ENCODE data around the gene RALBP1.
A peak's percentile ranks its signal among the peaks of the same experiment; 100 is the strongest.

Gene RALBP1

DNA sequence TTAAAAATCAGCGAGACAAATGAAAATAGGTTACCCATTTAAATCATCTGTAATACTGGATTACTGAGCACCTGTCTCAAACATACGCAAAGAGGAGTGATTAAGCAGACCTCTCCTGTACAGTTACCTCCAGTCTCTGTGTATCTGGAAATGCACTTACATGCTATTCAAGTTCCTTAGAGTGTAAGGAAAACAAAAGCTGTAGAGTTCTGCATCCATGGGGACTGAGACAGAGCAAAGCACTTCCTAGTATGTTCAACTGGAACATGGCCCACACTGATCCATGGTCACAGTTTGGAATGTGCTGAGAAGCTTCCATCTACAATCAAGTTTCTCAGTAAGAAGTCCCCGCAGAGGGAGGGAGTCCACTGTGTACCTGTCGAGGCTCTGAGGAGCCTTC lies 75.1 kb downstream of the RALBP1 start:
- DNase-seq (ENCODE audit: low spot score), result no peak

DNA sequence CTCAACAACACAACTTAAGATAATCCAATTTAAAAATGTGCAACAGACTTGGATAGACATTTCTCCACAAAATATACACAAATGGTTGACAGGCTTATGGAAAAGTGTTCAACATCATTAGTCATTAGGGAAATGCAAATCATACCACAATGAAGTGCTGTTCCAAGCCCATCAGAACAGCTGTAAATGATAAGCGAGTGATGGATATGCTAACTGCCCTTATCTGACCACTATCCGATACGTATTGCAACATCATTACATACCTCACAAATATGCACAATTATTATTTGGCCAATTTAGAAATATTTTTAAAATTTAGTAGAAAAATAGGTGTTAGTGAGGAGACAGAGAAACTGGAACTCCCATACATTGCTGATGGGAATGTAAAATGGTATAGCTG lies 76.9 kb downstream of the RALBP1 start:
- DNase-seq (ENCODE audit: low spot score), result no peak

DNA sequence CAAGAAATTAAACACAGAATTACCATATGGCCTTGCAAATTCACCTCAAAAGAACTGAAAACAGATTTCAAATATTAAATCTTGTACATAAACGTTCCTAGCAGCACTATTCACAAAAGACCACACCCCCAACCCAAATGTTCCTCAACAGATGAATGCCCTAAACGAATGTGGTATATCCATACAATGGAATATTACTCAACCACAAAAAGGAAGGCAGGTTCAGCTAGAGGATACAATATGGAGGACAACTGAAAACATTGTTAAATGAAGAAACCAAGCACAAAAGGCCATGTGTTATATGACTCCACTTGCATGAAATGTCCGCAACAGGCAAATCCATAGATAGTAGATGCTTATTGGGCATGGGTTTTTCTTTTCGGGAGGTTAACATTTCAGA lies 77.3 kb downstream of the RALBP1 start:
- DNase-seq (ENCODE audit: low spot score), result no peak

DNA sequence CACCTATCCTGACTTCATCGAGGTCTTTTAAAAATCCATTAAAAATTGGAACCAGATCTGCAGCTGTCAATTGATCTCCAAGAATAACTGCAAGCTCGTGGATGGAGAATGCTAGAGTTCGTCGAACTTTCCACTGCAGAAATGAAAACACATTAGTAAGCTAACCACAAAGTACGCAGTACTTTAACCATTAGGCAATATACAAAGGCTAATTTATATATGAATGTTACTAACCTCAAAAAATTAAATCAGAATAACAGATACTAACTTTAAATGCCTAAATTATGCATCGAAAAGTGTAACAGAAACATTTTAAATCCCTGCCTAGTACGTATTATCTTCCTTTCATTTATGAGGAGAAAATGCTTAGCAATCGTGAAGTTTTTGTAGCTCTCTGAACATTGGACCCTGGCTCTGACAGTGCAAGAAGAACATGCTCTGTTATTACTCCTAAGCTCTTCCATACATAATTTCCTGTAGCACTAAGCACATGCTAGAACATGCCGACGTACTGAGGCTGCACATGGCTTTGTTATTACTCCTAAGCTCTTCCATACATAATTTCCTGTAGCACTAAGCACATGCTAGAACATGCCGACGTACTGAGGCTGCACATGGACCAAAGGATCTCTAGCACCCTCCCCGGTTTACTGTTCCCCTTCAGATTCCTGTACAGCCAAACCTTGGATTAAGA lies 82.1 kb downstream of the RALBP1 start:
- DNase-seq (ENCODE audit: low spot score), result no peak

DNA sequence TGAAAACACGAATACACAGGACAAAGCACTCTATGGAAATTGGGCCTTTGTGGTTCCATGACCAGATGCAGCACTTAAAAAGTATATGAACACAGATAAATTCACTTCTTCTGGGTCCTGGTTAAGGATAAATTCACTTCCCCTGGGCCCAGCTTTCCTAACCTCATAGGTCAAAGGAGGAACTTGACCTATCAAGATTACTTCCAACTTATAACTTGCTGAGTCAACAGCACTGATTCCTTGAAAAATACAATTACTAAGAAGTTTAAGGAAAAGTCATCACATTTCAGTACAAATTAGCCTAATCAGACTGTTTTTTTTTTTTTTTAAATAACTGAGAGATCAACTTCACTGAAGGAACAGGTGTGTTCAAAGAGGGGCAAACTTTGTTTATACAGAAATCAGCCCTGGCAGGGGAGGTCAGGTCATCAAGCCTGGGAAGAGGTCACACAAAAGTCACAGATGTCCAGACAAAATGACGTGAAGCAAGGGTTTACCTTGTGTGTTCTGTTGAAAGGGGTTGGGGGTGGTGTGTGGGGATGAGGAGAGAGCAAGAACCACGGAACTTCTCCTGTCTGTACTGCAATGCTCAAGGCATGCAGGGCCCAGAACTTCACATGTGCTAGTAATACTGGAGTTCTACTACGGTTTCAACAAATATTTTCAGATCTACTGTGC lies 83.2 kb downstream of the RALBP1 start:
- no peak for DNase-seq (ENCODE audit: low spot score)

DNA sequence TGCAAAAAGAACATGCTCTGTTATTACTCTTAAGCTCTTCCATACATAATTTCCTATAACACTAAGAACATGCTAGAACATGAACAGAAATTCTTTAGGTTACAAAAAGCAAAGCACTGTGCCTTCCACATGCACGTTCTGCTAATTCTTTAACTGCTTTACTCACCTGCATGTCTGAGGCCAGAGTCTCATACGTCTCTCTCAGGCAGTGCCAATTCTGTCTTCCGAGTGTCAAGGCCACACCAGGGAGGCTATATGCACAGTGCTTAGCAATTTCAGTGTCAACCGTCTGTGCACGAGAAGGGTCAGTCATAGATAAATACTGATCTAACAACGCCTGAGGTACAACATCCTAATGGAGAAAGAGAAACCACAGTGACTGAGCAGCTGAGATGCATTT lies 83.9 kb downstream of the RALBP1 start:
- no peak for DNase-seq (ENCODE audit: low spot score)

DNA sequence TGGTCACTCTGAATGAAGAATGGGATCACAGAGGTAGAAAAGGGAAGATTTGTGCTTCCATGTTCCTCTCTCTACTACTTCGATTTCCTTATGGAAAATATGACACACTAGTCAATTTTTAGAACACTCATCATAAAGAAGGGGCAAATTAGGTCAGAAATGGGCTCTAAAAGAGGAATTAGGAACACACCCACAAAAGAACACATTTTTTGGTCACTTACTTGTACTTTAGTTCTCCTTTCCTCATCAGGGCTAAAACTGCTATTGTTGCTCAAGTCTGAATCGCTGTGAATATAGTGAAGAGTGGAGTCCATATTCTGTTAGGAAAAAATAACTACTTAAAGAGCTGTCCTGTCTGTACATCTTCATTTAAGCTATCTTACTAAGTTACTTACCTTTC lies 86.4 kb downstream of the RALBP1 start:
- no peak for DNase-seq (ENCODE audit: low spot score)

DNA sequence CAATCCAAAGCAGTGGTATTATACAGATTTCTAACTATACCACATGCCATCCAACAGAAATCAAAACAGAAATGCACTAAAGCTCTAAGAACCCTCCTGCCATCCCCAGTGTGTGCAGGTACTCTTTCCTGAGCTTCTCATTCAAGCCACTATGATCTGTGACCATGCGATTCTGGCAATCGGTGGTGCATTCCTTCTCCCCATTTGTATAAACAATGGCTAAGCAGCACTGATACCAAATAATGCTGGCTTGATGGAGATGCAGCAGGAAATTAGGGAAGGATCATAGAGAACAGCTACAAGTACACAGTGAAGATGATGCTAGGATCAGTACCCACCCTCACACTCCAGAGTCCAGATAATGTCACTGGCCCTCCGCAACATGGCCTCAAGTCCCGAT lies 87.3 kb downstream of the RALBP1 start:
- no peak for DNase-seq (ENCODE audit: low spot score)

DNA sequence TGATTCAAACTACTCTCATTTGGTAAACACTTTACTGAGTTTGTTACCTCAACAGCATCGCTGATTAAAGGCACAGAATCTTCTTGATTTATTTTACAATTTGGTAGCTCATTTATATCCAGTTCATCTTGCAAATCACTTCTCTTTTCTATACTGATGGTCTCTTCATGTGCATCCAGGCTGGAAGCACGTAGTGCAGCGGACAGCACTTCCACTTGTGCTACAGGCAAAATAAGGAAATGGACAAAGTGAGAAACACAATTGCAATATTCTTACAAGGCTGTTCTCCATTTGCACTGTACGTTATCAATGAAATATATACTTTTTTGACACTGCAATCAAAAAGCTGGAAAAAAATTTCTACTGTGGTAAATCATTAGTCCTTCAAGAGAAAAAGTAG lies 88.0 kb downstream of the RALBP1 start:
- no peak for DNase-seq (ENCODE audit: low spot score)

DNA sequence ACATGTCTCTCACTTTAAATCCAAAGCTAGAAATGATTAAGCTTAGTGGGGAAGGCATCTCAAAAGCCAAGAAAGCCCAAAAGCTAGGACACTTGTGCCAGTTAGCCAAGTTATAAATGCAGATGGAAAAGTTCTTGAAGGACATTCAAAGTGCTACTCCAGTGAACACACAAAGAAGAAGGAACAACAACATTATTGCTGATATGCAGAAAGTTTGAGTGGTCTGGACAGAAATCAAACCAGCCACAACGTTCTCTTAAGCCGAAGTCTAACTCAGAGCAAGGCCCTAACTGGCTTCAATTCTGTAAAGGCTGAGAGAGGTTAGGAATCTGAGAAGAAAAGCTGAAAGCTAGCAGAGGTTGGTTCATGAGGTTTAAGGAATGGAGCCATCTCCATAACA lies 90.1 kb downstream of the RALBP1 start:
- no peak for DNase-seq (ENCODE audit: low spot score)

DNA sequence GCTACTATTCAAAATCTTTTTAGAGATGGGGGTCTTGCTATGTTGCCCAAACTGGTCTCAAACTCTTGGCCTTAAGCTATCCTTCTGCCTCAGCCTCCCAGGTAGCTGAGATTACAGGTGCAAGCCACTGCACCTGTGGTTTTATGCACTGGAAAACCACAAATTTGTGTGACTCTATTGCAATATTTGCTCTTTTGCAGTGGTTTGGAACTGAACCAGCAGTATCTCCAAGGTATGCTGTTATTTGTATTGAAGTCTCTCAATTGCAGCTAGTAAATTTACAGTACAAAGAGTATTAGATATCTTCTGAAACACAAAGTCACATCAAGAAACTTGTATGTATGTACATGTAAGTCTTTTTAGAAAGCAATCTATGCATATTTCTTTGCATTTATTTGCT lies 92.9 kb downstream of the RALBP1 start:
- no peak for DNase-seq (ENCODE audit: low spot score)

DNA sequence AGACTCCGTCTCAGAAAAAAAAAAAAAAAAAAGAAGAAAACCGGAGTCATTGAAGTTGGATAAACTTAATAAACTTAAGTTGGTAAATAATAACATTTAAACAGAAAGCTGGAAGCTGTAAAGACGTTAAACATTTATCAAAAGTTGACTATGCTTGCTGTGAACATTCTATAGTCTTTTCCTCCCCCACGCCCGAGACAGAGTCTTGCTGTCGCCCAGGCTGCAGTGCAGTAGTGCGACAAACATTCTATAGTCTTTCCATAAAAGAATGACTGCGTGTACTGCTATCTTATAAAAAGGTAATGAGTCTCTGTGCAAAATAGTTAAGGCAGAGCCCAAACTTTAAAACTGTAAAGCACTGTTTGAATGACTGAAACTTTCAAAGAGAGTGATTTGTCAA lies 93.9 kb downstream of the RALBP1 start:
- no peak for DNase-seq (ENCODE audit: low spot score)

DNA sequence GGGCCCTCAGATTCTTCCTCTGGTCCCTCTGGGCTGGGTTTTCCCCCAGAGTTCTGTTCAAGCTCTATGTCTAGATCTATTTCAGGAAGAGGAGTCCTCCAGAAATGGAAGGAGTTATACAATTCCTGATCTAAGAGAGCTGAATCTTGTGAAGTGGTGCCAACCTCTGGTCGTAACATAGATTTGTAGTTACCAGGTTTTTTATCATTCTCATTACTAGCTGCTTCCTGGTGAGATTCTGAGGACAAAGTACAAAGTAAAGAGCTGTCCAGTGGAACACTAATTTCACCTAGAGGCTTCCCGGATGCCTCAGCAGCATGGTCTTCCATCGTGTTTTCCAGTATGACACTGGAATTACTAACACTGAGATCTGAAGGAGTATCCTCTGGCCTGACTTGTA lies 94.9 kb downstream of the RALBP1 start:
- DNase-seq (ENCODE audit: low spot score), result no peak

DNA sequence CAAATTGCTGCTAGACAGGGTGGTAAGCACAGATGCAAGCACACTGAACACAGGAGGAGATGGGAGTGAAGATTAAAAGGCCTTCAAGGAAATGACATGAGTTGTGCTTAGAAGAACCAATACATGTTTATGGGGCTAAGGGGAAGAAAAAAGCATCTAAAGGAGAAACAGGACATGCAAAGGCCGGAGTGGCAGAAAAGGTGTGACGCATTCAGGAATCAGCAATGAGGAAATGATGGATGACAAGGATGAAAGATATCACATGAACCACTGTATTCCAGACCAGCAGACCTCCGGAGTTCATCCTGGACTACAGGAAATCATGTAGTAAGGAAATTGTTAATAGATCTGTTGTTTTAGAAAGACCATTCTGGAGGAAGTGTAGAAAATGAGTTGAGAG lies 96.2 kb downstream of the RALBP1 start:
- no peak for DNase-seq (ENCODE audit: low spot score)

DNA sequence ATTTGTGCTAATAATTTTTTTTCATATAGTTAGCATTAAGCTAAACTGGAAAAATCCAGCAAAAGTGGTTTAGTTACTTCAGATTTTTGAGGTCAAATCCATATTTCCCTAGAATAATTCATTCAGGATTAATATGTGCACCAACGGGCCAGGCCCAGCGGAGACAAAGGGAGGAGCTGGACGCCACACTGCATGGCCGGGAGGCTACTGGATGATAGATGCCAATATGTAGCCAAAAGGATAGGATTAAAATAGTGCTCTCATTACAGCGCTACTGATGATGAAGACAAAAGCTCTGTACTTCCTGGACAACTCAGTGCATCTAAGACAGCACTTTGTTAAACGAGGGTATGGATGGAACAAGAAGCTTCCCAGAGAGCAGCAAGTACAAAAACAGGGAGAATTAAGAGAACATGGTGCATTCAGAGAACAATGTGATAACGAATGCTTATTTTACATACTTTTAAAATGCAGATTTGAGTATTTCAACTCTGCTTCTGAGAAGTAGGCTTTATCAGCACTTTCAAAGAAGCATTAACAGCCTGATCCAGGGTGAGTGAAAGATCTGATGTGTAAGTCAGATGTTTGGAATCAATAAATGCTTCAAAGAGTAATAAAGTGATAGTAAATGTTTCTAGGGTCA lies 99.3 kb downstream of the RALBP1 start:
- no peak for DNase-seq (ENCODE audit: low spot score)

DNA sequence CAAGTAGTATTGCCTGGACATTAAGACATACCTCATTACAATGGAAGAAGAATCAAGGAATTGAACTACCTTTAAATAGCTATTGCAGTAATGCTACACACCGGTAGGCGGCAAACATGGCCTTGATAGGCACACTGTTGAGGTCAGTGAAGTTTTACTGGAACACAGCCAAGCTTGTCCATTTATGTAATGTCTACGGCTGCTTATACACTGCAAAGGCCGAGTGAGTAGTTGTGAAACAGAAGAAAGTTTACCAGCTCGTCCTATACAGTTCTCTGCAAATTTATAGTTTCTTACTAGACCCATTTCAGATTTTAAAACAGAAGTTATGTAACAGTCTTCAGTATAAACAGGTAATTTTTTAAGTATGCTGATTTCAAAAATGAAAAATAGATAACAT lies 100.2 kb downstream of the RALBP1 start:
- DNase-seq (ENCODE audit: low spot score), result peak; percentile 13

DNA sequence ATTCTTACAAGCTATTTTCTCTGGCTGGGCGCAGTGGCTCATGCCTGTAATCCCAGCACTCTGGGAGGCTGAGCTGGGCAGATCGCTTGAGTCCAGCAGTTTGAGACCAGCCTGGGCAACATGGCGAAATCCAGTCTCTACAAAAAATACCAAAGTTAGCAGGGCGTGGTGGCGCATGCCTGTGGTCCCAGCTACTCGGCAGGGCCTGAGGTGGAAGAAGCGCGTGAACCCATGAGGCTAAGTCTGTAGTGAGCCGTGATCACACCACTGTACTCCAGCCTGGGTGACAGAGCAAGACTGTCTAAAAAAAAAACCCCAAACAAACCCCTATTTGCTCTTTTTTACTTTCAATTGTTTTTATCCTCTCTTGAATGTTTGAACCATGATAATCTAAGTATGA lies 102.0 kb downstream of the RALBP1 start:
- no peak for DNase-seq (ENCODE audit: low spot score)

DNA sequence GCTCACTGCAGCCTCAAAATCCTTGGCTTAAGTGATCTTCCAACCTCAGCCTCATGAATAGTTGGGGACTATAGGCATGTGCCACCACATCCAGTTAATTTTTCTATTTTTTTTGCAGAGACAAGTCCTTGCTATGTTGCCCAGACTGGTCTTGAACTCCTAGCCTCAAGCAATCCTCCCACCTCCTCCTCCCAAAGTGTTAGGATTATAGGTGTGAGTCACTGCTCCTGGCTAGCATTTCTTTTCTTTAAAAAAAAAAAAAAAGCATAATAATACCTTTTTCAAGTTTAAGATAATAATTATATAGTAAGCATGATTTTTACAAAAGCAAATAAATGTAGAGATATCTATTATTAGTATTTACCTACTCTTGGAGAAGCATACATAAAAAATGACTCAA lies 103.0 kb downstream of the RALBP1 start:
- no peak for DNase-seq (ENCODE audit: low spot score)

DNA sequence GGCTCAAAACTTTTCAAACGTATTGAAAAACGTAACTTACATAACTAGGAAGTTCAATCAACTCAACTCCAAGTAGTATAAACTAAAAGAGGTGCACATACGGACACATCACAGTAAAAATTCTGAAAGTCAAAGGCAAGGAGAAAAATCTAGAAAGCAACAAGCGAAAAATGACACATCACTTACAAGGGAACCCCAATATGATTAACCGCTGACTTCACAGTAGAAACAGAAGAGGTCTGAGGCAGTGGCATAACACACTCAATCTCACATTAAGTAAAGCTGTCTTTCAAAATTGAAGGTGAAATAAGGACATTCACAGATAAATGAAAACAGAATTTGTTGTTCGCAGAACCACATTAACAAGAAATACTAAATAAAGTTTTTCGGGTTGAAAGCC lies 106.4 kb downstream of the RALBP1 start:
- no peak for DNase-seq (ENCODE audit: low spot score)

DNA sequence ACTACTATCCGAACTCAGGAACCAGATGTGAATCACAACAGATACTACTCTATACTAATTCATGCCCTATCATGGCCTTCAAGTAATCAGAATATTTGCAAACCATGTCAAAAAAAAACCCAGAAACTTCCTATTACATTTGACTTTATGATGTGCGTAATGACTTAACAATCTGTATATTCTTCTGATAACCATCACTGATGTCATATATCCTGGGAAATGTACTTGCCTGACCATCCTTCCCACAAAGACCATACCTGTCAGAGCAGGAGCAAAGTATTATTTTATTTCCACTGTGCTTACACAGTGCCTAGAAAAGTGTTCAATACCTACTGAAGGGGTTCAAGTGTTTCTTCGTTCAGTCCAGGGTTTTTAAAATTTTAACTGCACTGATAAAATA lies 111.5 kb downstream of the RALBP1 start:
- DNase-seq (ENCODE audit: low spot score), result no peak

All from activated CD4-positive, alpha-beta T cell treated with anti-CD3 and anti-CD28 coated beads, Interleukin-2, Interleukin-4, amounts not matched to agents 100 ng/mL and 50 ng/mL, durations not matched to agents 16 hours and 8 hours (primary cell).